GM13976 (cell line): ENCODE data around the gene SORBS2.

Experiments
- DNase-seq: peaks from one replicate; pipeline ENCODE4 v3.0.0; 2012; ENCODE audit warnings: low spot score
- CTCF ChIP-seq: IDR thresholded peaks from 2 replicates; pipeline ENCODE4 v1.5.1; 2012; ENCODE audit warnings: borderline replicate concordance, mild to moderate bottlenecking; ENCODE audit not compliant: insufficient read depth; ENCODE audit errors: extremely low read depth, missing control alignments, control extremely low read depth
- in situ Hi-C: fragments of 300-500 bp; cut with MboI; formaldehyde crosslinking; loops from one replicate; pipeline ENCODE4 v1.12.0; 2022; ENCODE audit warnings: low sequenced_read_pairs, mixed read lengths, inconsistent platforms; ENCODE audit not compliant: unreplicated experiment

Gene SORBS2

GRCh38 chr4:185773419-185773818 is 38.6 kb downstream of the SORBS2 start:
- in situ Hi-C loops = no loop called here
- no peak for TF ChIP-seq CTCF
- no peak for DNase-seq

GRCh38 chr4:185772391-185773093 is 39.5 kb downstream of the SORBS2 start:
- TF ChIP-seq CTCF = no peak
- DNase-seq = no peak
- in situ Hi-C loops = no loop called here

GRCh38 chr4:185771711-185772390 is 40.1 kb downstream of the SORBS2 start:
- in situ Hi-C loops = no loop called here
- TF ChIP-seq CTCF = no peak
- DNase-seq = no peak

GRCh38 chr4:185767528-185767927 is 44.5 kb downstream of the SORBS2 start:
- TF ChIP-seq CTCF = no peak
- in situ Hi-C loops = no loop called here
- DNase-seq = no peak

- no peak for DNase-seq
- in situ Hi-C loops = no loop called here
- no peak for TF ChIP-seq CTCF
Measured at GRCh38 chr4:185764876-185765275, 47.1 kb downstream of the SORBS2 start.

GRCh38 chr4:185761352-185762235 is 50.4 kb downstream of the SORBS2 start:
- in situ Hi-C loops = no loop called here
- no peak for DNase-seq
- no peak for TF ChIP-seq CTCF
